Hepatocyte (in vitro differentiated cells): ENCODE data around the gene MCM7. TPM values are rescaled to one million over a fixed set of nuclear protein-coding genes. Genes with fewer than 3 reads are reported as not detected.
A peak's percentile ranks its signal among the peaks of the same experiment; 100 is the strongest.
"Not testable (repeated sequence)": the region's sequence is repeated elsewhere in the genome, so short reads cannot be mapped to it uniquely, and the experiment has no call there.

Experiments used
- DNase-seq: peaks from one replicate; pipeline ENCODE4 v3.0.0-alpha.2; 2016; ENCODE audit warnings: low spot score
- H2AFZ ChIP-seq: fragments of 200-600 bp; sonication (generic); 2 replicates; pipeline ENCODE4 v1.6.0; 2016; ENCODE audit warnings: antibody characterized with exemption, mild to moderate bottlenecking
- H3K27ac ChIP-seq: fragments of 200-600 bp; sonication (generic); 2 replicates; pipeline ENCODE4 v1.5.1; 2016; ENCODE audit warnings: mild to moderate bottlenecking
- H3K27me3 ChIP-seq: fragments of 200-600 bp; sonication (generic); 2 replicates; pipeline ENCODE4 v1.6.1; 2016
- H3K36me3 ChIP-seq: fragments of 200-600 bp; sonication (generic); replicated peaks from 2 replicates; pipeline ENCODE4 v1.5.1; 2016; ENCODE audit warnings: low read depth; ENCODE audit not compliant: insufficient read depth
- H3K4me1 ChIP-seq: fragments of 200-600 bp; sonication (generic); 2 replicates; pipeline ENCODE4 v1.5.1; 2016; ENCODE audit warnings: mild to moderate bottlenecking, moderate library complexity; ENCODE audit not compliant: insufficient read depth
- H3K4me2 ChIP-seq: fragments of 200-600 bp; sonication (generic); 2 replicates; pipeline ENCODE4 v1.6.0; 2016
- H3K4me3 ChIP-seq: fragments of 200-600 bp; sonication (generic); 2 replicates; pipeline ENCODE4 v1.5.1; 2016; ENCODE audit warnings: mild to moderate bottlenecking
- H3K79me2 ChIP-seq: fragments of 200-600 bp; sonication (generic); 2 replicates; pipeline ENCODE4 v1.6.0; 2017; ENCODE audit warnings: mild to moderate bottlenecking
- H3K9me2 ChIP-seq: fragments of 200-600 bp; sonication (generic); replicated peaks from 2 replicates; pipeline ENCODE4 v1.6.0; 2017; ENCODE audit warnings: mild to moderate bottlenecking; ENCODE audit not compliant: insufficient read depth
- H3K9me3 ChIP-seq: fragments of 200-600 bp; sonication (generic); 2 replicates; pipeline ENCODE4 v1.5.1; 2016; ENCODE audit warnings: low read depth, mild to moderate bottlenecking
- H4K20me1 ChIP-seq: fragments of 200-600 bp; sonication (generic); 2 replicates; pipeline ENCODE4 v1.6.0; 2016; ENCODE audit warnings: mild to moderate bottlenecking; ENCODE audit not compliant: insufficient read depth, poor library complexity, severe bottlenecking
- EZH2 ChIP-seq: fragments of 200-600 bp; sonication (generic); IDR thresholded peaks from 2 replicates; pipeline ENCODE4 v1.6.1; 2016; ENCODE audit warnings: antibody characterized with exemption, mild to moderate bottlenecking, borderline replicate concordance
- EZH2phosphoT487 ChIP-seq: fragments of 200-600 bp; sonication (generic); IDR thresholded peaks from one replicate; pipeline ENCODE4 v1.6.1; 2018; ENCODE audit warnings: antibody characterized with exemption, mild to moderate bottlenecking, low read depth, moderate library complexity; ENCODE audit not compliant: unreplicated experiment, severe bottlenecking
- WGBS: methylation state at CpG from one replicate; pipeline ENCODE4 v1.1.6; 2016; ENCODE audit warnings: low lambda C conversion rate; ENCODE audit errors: missing lambda C conversion rate; 5-methylcytosine and 5-hydroxymethylcytosine counted together
- polyA plus RNA-seq: library from polyadenylated mRNA; unstranded; fragments of >200 nt; fragmentation: Nextera tagmentation; extraction: Ambion mirVana; gene quantifications from 2 replicates; pipeline ENCODE4 v1.2.1, GENCODE V29; 2016
- total RNA-seq: library from RNA; depleted of rRNA; stranded (reverse); fragments of >200 nt; gene quantifications from 2 replicates; pipeline ENCODE4 v1.2.3, GENCODE V29; 2014
- TF ChIP-seq, protein P1 (sequence below): fragments of 200-600 bp; sonication (generic); IDR thresholded peaks from 2 replicates; pipeline ENCODE4 v1.5.1; 2016; ENCODE audit warnings: antibody characterized with exemption, mild to moderate bottlenecking; ENCODE audit not compliant: poor library complexity

Gene MCM7
- total and polyA plus RNA-seq, 2 experiments from 2014 or later = 42.1 to 49.3 TPM

DNA sequence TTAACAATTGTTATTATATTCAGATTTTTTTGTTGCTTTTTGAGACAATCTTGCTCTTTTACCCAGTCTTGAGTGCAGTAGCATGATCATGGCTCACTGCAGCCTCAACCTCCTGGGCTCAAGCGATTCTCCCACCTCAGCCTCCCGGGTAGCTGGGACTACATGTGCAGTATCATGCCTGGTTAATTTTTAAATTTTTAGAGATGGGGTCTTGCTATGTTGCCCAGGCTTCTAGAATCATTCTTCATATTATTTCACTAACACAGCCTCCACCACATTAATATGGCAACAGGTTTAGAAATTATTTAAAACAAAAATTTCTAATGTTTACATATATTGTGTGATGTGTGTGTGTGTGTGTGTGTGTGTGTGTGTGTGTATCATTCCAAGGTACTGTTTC lies 46.1 kb upstream of the MCM7 start:
- Histone ChIP-seq H3K4me2 (no peak overlapping the region), H3K79me2 (peaks cover 33% of the 10 kb centered on the region), H3K4me3 (no peak overlapping the region), H3K4me1 (no peaks in the 10 kb centered on the region), H3K36me3 (no peaks in the 10 kb centered on the region), H3K27ac (no peak overlapping the region), H3K27me3 (no peaks in the 10 kb centered on the region), H4K20me1 (no peaks in the 10 kb centered on the region), H3K9me2 (no peaks in the 10 kb centered on the region), H3K9me3 (no peaks in the 10 kb centered on the region), H2AFZ (no peak overlapping the region)
- DNase-seq = no peak
- WGBS = 95% methylated on average over 2 of the region's 2 CpGs
- no peak for TF ChIP-seq EZH2
- TF ChIP-seq EZH2phosphoT487 = no peak
- TF ChIP-seq, protein P1, sequence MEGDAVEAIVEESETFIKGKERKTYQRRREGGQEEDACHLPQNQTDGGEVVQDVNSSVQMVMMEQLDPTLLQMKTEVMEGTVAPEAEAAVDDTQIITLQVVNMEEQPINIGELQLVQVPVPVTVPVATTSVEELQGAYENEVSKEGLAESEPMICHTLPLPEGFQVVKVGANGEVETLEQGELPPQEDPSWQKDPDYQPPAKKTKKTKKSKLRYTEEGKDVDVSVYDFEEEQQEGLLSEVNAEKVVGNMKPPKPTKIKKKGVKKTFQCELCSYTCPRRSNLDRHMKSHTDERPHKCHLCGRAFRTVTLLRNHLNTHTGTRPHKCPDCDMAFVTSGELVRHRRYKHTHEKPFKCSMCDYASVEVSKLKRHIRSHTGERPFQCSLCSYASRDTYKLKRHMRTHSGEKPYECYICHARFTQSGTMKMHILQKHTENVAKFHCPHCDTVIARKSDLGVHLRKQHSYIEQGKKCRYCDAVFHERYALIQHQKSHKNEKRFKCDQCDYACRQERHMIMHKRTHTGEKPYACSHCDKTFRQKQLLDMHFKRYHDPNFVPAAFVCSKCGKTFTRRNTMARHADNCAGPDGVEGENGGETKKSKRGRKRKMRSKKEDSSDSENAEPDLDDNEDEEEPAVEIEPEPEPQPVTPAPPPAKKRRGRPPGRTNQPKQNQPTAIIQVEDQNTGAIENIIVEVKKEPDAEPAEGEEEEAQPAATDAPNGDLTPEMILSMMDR = no peak

DNA sequence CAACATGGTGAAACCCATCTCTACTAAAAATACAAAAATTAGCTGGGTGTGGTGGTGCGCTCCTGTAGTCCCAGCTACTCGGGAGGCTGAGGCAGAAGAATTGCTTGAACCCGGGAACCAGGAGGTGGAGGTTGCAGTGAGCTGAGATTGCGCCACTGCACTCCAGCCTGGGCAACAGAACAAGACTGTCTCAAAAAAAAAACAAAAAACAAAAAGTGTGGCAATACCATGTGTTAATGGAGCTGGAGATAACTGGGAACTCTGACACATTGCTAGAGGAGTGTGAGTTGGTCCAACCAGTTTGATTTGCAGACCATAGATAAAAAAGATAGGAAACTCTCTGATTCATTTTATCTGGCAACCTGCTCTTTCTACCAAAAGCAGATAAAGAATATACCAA lies 45.2 kb upstream of the MCM7 start:
- not testable (repeated sequence) for H3K4me2 ChIP-seq, H3K9me2 ChIP-seq, H3K9me3 ChIP-seq, H3K27ac ChIP-seq, H2AFZ ChIP-seq, H4K20me1 ChIP-seq, DNase-seq, H3K4me1 ChIP-seq, H3K4me3 ChIP-seq, H3K36me3 ChIP-seq, H3K27me3 ChIP-seq
- H3K79me2 ChIP-seq = peaks cover 25% of the 10 kb centered on the region
- 93% methylated on average over 4 of the region's 4 CpGs for WGBS

DNA sequence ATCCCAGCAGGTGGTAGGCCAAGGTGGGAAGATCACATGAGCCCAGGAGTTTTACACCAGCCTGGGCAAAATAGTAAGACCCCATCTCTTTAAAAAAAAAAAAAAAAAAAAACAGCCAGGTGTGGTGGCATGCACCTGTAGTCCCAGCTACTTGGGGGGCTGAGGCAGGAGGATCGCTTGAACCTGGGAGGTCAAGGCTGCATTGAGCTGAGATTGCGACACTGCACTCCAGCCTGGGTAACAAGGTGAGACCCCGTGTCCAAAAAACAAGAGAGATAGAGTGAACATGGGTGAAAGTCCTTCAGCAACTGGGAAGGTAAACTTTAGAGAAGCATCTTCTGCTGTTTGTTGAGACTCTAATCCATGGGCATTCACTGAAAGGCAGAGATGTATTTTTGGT lies 41.3 kb upstream of the MCM7 start:
- no peak overlapping the region for H2AFZ ChIP-seq

DNA sequence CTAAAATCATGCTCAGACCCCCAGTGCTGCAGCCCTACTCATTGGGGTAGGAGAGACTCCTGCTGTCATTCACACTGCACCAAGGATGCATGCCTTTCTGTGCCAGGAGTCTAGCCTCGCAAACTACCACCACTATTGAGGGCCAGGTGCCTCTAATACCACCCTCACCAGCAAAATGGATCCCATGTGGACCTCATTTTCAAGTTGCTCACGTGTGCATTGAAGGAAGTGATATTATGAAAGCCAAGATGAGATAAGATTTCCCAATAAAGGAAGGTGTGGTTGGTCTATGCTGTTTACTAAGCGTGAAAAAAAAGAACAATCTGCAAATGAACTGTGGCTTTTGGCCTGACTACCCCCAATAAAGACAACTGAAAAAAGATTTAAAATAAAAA lies 40.4 kb upstream of the MCM7 start:
- 62% methylated on average over 3 of the region's 3 CpGs for WGBS
- DNase-seq = no peak
- H3K9me2 ChIP-seq = no peaks in the 10 kb centered on the region
- peak overlapping the region; percentile 70 for H3K27ac ChIP-seq
- no peaks in the 10 kb centered on the region for H3K27me3 ChIP-seq
- H3K79me2 ChIP-seq = no peaks in the 10 kb centered on the region
- no peaks in the 10 kb centered on the region for H3K9me3 ChIP-seq
- no peak overlapping the region for H3K4me2 ChIP-seq
- H3K4me1 ChIP-seq = no peaks in the 10 kb centered on the region
- no peak overlapping the region for H2AFZ ChIP-seq
- no peak overlapping the region for H3K4me3 ChIP-seq
- no peak for TF ChIP-seq EZH2phosphoT487
- TF ChIP-seq, protein P1 = no peak
- no peak for TF ChIP-seq EZH2
- no peaks in the 10 kb centered on the region for H3K36me3 ChIP-seq
- H4K20me1 ChIP-seq = no peaks in the 10 kb centered on the region

More for the DNA sequence above, 41.3 kb upstream of the MCM7 start:
- H3K27ac ChIP-seq = no peak overlapping the region
- no peaks in the 10 kb centered on the region for H4K20me1 ChIP-seq
- H3K4me1 ChIP-seq = no peaks in the 10 kb centered on the region
- no peak for DNase-seq
- no peaks in the 10 kb centered on the region for H3K27me3 ChIP-seq
- H3K4me2 ChIP-seq = no peak overlapping the region
- no peak overlapping the region for H3K4me3 ChIP-seq
- H3K9me2 ChIP-seq = no peaks in the 10 kb centered on the region
- no peaks in the 10 kb centered on the region for H3K36me3 ChIP-seq
- no peaks in the 10 kb centered on the region for H3K79me2 ChIP-seq
- 96% methylated on average over 3 of the region's 3 CpGs for WGBS
- no peaks in the 10 kb centered on the region for H3K9me3 ChIP-seq
- TF ChIP-seq, protein P1 = no peak
- TF ChIP-seq EZH2phosphoT487 = no peak
- TF ChIP-seq EZH2 = no peak
